Measurements from ENCODE around the gene ADAMTS13.

Gene ADAMTS13

GRCh38 chr9:133495327-133496293 lies 73.4 kb downstream of the ADAMTS13 start:
- DNase-seq = no peak
- Histone ChIP-seq H3K27me3 (replicated peaks) (peaks cover 2% of the 10 kb centered on the region), H3K36me3 (replicated peaks) (no peaks in the 10 kb centered on the region), H3K27ac (no peak overlapping the region), H3K4me3 (ENCODE audit: low read depth, low read length) (no peak overlapping the region)
- in situ Hi-C loops (cut with HindIII; ENCODE audit: low pct_ligation_motif_present, low sequenced_read_pairs) = no loop called here
- TF ChIP-seq CTCF (IDR thresholded peaks at IDR 0.05; ENCODE audit: low read depth, low read length, missing control alignments) = no peak

- no peak for TF ChIP-seq CTCF (IDR thresholded peaks at IDR 0.05; ENCODE audit: low read depth, low read length, missing control alignments)
- in situ Hi-C loops (cut with HindIII; ENCODE audit: low pct_ligation_motif_present, low sequenced_read_pairs) = no loop called here
- H3K36me3 ChIP-seq (replicated peaks) = no peaks in the 10 kb centered on the region
- peaks cover 2% of the 10 kb centered on the region for H3K27me3 ChIP-seq (replicated peaks)
- no peak overlapping the region for H3K27ac ChIP-seq
- H3K4me3 ChIP-seq (ENCODE audit: low read depth, low read length) = no peak overlapping the region
- no peak for DNase-seq
Observed at GRCh38 chr9:133496861-133497842, 75.0 kb downstream of the ADAMTS13 start.

- no peak overlapping the region for H3K27ac ChIP-seq
- no peaks in the 10 kb centered on the region for H3K36me3 ChIP-seq (replicated peaks)
- DNase-seq = no peak
- H3K4me3 ChIP-seq (ENCODE audit: low read depth, low read length) = no peak overlapping the region
- in situ Hi-C loops (cut with HindIII; ENCODE audit: low pct_ligation_motif_present, low sequenced_read_pairs) = no loop called here
- peaks cover 2% of the 10 kb centered on the region for H3K27me3 ChIP-seq (replicated peaks)
- no peak for TF ChIP-seq CTCF (IDR thresholded peaks at IDR 0.05; ENCODE audit: low read depth, low read length, missing control alignments)
Observed at GRCh38 chr9:133499132-133499891, 77.1 kb downstream of the ADAMTS13 start.

GRCh38 chr9:133499892-133500270 lies 77.7 kb downstream of the ADAMTS13 start:
- in situ Hi-C loops (cut with HindIII; ENCODE audit: low pct_ligation_motif_present, low sequenced_read_pairs) = no loop called here
- TF ChIP-seq CTCF (IDR thresholded peaks at IDR 0.05; ENCODE audit: low read depth, low read length, missing control alignments) = no peak

GRCh38 chr9:133502112-133502511 lies 79.9 kb downstream of the ADAMTS13 start:
- Histone ChIP-seq H3K36me3 (replicated peaks) (no peaks in the 10 kb centered on the region), H3K4me3 (ENCODE audit: low read depth, low read length) (no peak overlapping the region), H3K27ac (no peak overlapping the region), H3K27me3 (replicated peaks) (no peaks in the 10 kb centered on the region)
- TF ChIP-seq CTCF (IDR thresholded peaks at IDR 0.05; ENCODE audit: low read depth, low read length, missing control alignments) = no peak
- in situ Hi-C loops (cut with HindIII; ENCODE audit: low pct_ligation_motif_present, low sequenced_read_pairs) = no loop called here
- no peak for DNase-seq

More at GRCh38 chr9:133499892-133500270, 77.7 kb downstream of the ADAMTS13 start:
- H3K27me3 ChIP-seq (replicated peaks) = peaks cover 2% of the 10 kb centered on the region
- H3K36me3 ChIP-seq (replicated peaks) = no peaks in the 10 kb centered on the region
- H3K4me3 ChIP-seq (ENCODE audit: low read depth, low read length) = no peak overlapping the region
- DNase-seq = no peak
- H3K27ac ChIP-seq = no peak overlapping the region

Measured in brain microvascular endothelial cell (primary cell).